Activated B cell treated with CpG ODN at 0.5 μM for 24 hours (primary cell): Measurements from ENCODE around the gene HIVEP3. TPM values are rescaled to one million over a fixed set of nuclear protein-coding genes. Genes with fewer than 3 reads are reported as not detected.
"Not testable (repeated sequence)": the region's sequence is repeated elsewhere in the genome, so short reads cannot be mapped to it uniquely, and the experiment has no call there.

ENCODE experiments used
- ATAC-seq: fragments of 200-7000 bp; cut with Tn5 transposase; one replicate; pipeline ENCODE4 v1.10.0; 2021; ENCODE audit warnings: low read depth, mild to moderate bottlenecking, moderate library complexity
- CTCF ChIA-PET: fragments of 350-600 bp; sonication (Branson Sonifier 250); formaldehyde crosslinking; loops from one replicate; lab custom pipeline; 2021; ENCODE audit warnings: antibody characterized with exemption; lab: Charles Lee
- POLR2A ChIA-PET: fragments of 350-600 bp; sonication (Branson Sonifier 250); formaldehyde crosslinking; loops from one replicate; lab custom pipeline; 2021; ENCODE audit warnings: antibody characterized with exemption; lab: Charles Lee
- DNase-seq: peaks from one replicate; pipeline ENCODE4 v3.0.0; 2022
- H3K27ac Mint-ChIP-seq: one replicate; pipeline ENCODE4 v1.8.0; 2020; ENCODE audit warnings: mixed read lengths
- H3K27me3 Mint-ChIP-seq: one replicate; pipeline ENCODE4 v1.8.0; 2021; ENCODE audit warnings: mixed read lengths
- H3K36me3 Mint-ChIP-seq: one replicate; pipeline ENCODE4 v1.8.0; 2021; ENCODE audit warnings: low read depth, mixed read lengths
- H3K4me1 Mint-ChIP-seq: one replicate; pipeline ENCODE4 v1.8.0; 2021; ENCODE audit warnings: mixed read lengths
- H3K4me3 Mint-ChIP-seq: one replicate; pipeline ENCODE4 v1.8.0; 2020; ENCODE audit warnings: mild to moderate bottlenecking, mixed read lengths
- H3K9me3 Mint-ChIP-seq: one replicate; pipeline ENCODE4 v1.8.0; 2020; ENCODE audit warnings: mixed read lengths
- CTCF ChIP-seq: fragments of 200-600 bp; IDR thresholded peaks from one replicate; pipeline ENCODE4 v1.8.0; 2022; ENCODE audit warnings: antibody characterized with exemption, mild to moderate bottlenecking
- intact Hi-C: fragments of 100-400 bp; cut with micrococcal nuclease; formaldehyde crosslinking; loops from one replicate; pipeline ENCODE4 v1.15.1; 2024
- total RNA-seq: library from RNA; stranded (reverse); gene quantifications from 2 replicates; pipeline ENCODE4 v1.2.3, GENCODE V29; 2022

HIVEP3 gene
- total RNA-seq, 1 donor from 2014 or later = 14.4 TPM

- DNase-seq (no peak), ATAC-seq (peak; percentile 40)
- ChIA-PET CTCF (no interaction called here), POLR2A (no interaction called here)
- H3K4me1 Mint-ChIP-seq = no peaks in the 10 kb centered on the region
- no peak for TF ChIP-seq CTCF
- H3K36me3 Mint-ChIP-seq = no peaks in the 10 kb centered on the region
- H3K4me3 Mint-ChIP-seq = no peak overlapping the region
- no peak overlapping the region for H3K27ac Mint-ChIP-seq
- H3K27me3 Mint-ChIP-seq = peaks cover 5% of the 10 kb centered on the region
- intact Hi-C loops = no loop called here
- peaks cover 10% of the 10 kb centered on the region for H3K9me3 Mint-ChIP-seq
Measured at GRCh38 chr1:41955461-41956159, 36.9 kb upstream of the HIVEP3 start.

- TF ChIP-seq CTCF = no peak
- H3K4me1 Mint-ChIP-seq = no peaks in the 10 kb centered on the region
- H3K9me3 Mint-ChIP-seq = peaks cover 17% of the 10 kb centered on the region
- ATAC-seq (no peak), DNase-seq (no peak)
- peaks cover 5% of the 10 kb centered on the region for H3K27me3 Mint-ChIP-seq
- intact Hi-C loops = no loop called here
- POLR2A ChIA-PET = no interaction called here
- H3K27ac Mint-ChIP-seq = no peak overlapping the region
- H3K36me3 Mint-ChIP-seq = no peaks in the 10 kb centered on the region
- no peak overlapping the region for H3K4me3 Mint-ChIP-seq
- CTCF ChIA-PET = no interaction called here
Measured at GRCh38 chr1:41954533-41954944, 35.8 kb upstream of the HIVEP3 start.

GRCh38 chr1:41953291-41953690, 34.6 kb upstream of the HIVEP3 start:
- TF ChIP-seq CTCF = no peak
- no peaks in the 10 kb centered on the region for H3K36me3 Mint-ChIP-seq
- H3K4me1 Mint-ChIP-seq = no peaks in the 10 kb centered on the region
- H3K27me3 Mint-ChIP-seq = peaks cover 7% of the 10 kb centered on the region
- ATAC-seq (no peak), DNase-seq (no peak)
- no peak overlapping the region for H3K27ac Mint-ChIP-seq
- POLR2A ChIA-PET = no interaction called here
- intact Hi-C loops = no loop called here
- CTCF ChIA-PET = no interaction called here
- H3K4me3 Mint-ChIP-seq = no peak overlapping the region
- peaks cover 17% of the 10 kb centered on the region for H3K9me3 Mint-ChIP-seq

DNA sequence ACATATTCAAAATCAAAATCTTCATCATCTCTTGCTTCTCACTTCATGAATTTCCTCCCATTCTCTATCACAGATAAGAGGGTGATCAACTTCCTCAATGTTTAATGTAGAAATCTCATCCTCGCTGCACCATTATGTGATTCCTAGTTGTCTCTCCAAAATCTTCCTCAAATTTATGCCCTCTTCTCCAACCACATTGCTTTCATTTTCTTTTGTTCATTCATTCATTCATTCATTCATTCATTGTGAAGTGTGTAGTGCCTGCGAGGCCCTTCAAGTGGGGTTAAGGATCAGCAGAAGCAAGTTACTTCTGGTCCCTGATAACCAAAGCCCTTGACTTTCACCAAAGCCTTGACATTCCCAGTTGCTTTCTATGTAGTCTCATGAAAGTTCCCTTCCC, 33.5 kb upstream of the HIVEP3 start:
- CTCF ChIA-PET = no interaction called here
- TF ChIP-seq CTCF = no peak
- ATAC-seq (no peak), DNase-seq (no peak)
- intact Hi-C loops = no loop called here
- POLR2A ChIA-PET = no interaction called here
- H3K9me3 Mint-ChIP-seq = peaks cover 17% of the 10 kb centered on the region
- H3K36me3 Mint-ChIP-seq = no peaks in the 10 kb centered on the region
- no peak overlapping the region for H3K27ac Mint-ChIP-seq
- H3K4me1 Mint-ChIP-seq = no peaks in the 10 kb centered on the region
- H3K4me3 Mint-ChIP-seq = no peak overlapping the region
- H3K27me3 Mint-ChIP-seq = peaks cover 7% of the 10 kb centered on the region

- H3K9me3 Mint-ChIP-seq = peaks cover 17% of the 10 kb centered on the region
- ATAC-seq, H3K27ac Mint-ChIP-seq, H3K36me3 Mint-ChIP-seq, CTCF ChIA-PET, H3K4me3 Mint-ChIP-seq, H3K27me3 Mint-ChIP-seq, POLR2A ChIA-PET, DNase-seq, H3K4me1 Mint-ChIP-seq, intact Hi-C loops: not testable (repeated sequence)
Measured at GRCh38 chr1:41951492-41951891, 32.8 kb upstream of the HIVEP3 start.

- no peaks in the 10 kb centered on the region for H3K36me3 Mint-ChIP-seq
- H3K4me3 Mint-ChIP-seq = no peak overlapping the region
- DNase-seq = no peak
- H3K27ac Mint-ChIP-seq = no peak overlapping the region
- POLR2A ChIA-PET = no interaction called here
- intact Hi-C loops = no loop called here
- H3K9me3 Mint-ChIP-seq = peaks cover 17% of the 10 kb centered on the region
- H3K4me1 Mint-ChIP-seq = no peaks in the 10 kb centered on the region
- peaks cover 7% of the 10 kb centered on the region for H3K27me3 Mint-ChIP-seq
- ATAC-seq = no peak
- no peak for TF ChIP-seq CTCF
- CTCF ChIA-PET = no interaction called here
Measured at GRCh38 chr1:41950820-41951219, 32.1 kb upstream of the HIVEP3 start.

GRCh38 chr1:41945946-41946345, 27.2 kb upstream of the HIVEP3 start:
- H3K27me3 Mint-ChIP-seq, H3K36me3 Mint-ChIP-seq, intact Hi-C loops, ATAC-seq, POLR2A ChIA-PET, H3K27ac Mint-ChIP-seq, H3K4me3 Mint-ChIP-seq, CTCF ChIA-PET, DNase-seq, H3K4me1 Mint-ChIP-seq: not testable (repeated sequence)
- H3K9me3 Mint-ChIP-seq = peaks cover 13% of the 10 kb centered on the region
